Upper lobe of left lung (tissue), 6 donors: ENCODE measurements around the gene SOCS7. TPM values are rescaled to one million over a fixed set of nuclear protein-coding genes. Genes with fewer than 3 reads are reported as not detected.

ENCODE experiments used
- ATAC-seq, 2 donors: fragments of 200-7000 bp; cut with Tn5 transposase; one replicate each; pipeline ENCODE4 v1.9.1; 2022; ENCODE audit warnings: mild to moderate bottlenecking in 2 of 2, moderate library complexity in 2 of 2; ENCODE audit not compliant: low FRiP score in 2 of 2
- DNase-seq, 2 donors: peaks; one replicate each; pipeline ENCODE4 v3.0.0-alpha.2; 2019 to 2020
- H3K27ac ChIP-seq, 4 donors: fragments of 200-600 bp; sonication (generic); one replicate each; pipeline ENCODE4 v1.5.1; 2016 to 2019
- H3K27me3 ChIP-seq, 4 donors: fragments of 200-600 bp; sonication (generic); one replicate each; pipeline ENCODE4 v1.5.1; 2017 to 2019
- H3K36me3 ChIP-seq, 4 donors: fragments of 200-600 bp; sonication (generic); one replicate each; pipeline ENCODE4 v1.5.1; 2016 to 2019
- H3K4me1 ChIP-seq, 4 donors: fragments of 200-600 bp; sonication (generic); one replicate each; pipeline ENCODE4 v1.5.1; 2018 to 2019
- H3K4me3 ChIP-seq, 4 donors: fragments of 200-600 bp; sonication (generic); one replicate each; pipeline ENCODE4 v1.5.1; 2017 to 2019; ENCODE audit warnings: mild to moderate bottlenecking in 2 of 4, moderate library complexity in 1 of 4
- H3K9me3 ChIP-seq, 4 donors: fragments of 200-600 bp; sonication (generic); one replicate each; pipeline ENCODE4 v1.5.1; 2018 to 2019
- CTCF ChIP-seq, 6 experiments: fragments of 450-650 bp in 4 of 6; fragments of 200-600 bp in 2 of 6; sonication (generic) in 2 of 6; IDR thresholded peaks; one replicate each; pipeline ENCODE4 v1.5.1; 2016 to 2019; ENCODE audit warnings: antibody characterized with exemption in 6 of 6
- EP300 ChIP-seq, 4 donors: sonication (generic); formaldehyde crosslinking; IDR thresholded peaks; one replicate each; pipeline ENCODE4 v1.5.1; 2017; ENCODE audit warnings: antibody characterized with exemption in 4 of 4, control low read depth in 2 of 4
- POLR2A ChIP-seq, 4 donors: fragments of 450-650 bp; IDR thresholded peaks; one replicate each; pipeline ENCODE4 v1.5.1; 2016 to 2017; ENCODE audit warnings: antibody characterized with exemption in 4 of 4, mild to moderate bottlenecking in 2 of 4
- POLR2AphosphoS5 ChIP-seq, 2 donors: sonication (generic); formaldehyde crosslinking; IDR thresholded peaks; one replicate each; pipeline ENCODE4 v1.5.1; 2017; ENCODE audit warnings: antibody characterized with exemption in 2 of 2
- WGBS, 2 donors: methylation state at CpG; one replicate each; pipeline ENCODE4 v1.1.5; 2017 to 2018; 5-methylcytosine and 5-hydroxymethylcytosine counted together
- total RNA-seq, 6 donors: library from RNA; depleted of rRNA in 4 of 6; stranded (reverse); fragments of >200 nt in 4 of 6; gene quantifications; one replicate each; pipeline versions ENCODE4 v1.1.0 to v1.2.1, GENCODE V29; 2016 to 2021
- donor health status: DM: no; HTN: no; CAD: no; lungs with moderate emphysema.
- donor health status: DM: no; HTN: yes; CAD: no; lungs with severe emphysema.

SOCS7 gene
- total RNA-seq, 6 donors from 2014 or later = 17.5 to 40.4 (median 23.3) TPM

- Histone ChIP-seq H3K9me3 (no peaks in the 10 kb centered on the region), H3K4me3 (no peak overlapping the region), H3K27me3 (no peaks in the 10 kb centered on the region), H3K4me1 (no peaks in the 10 kb centered on the region), H3K27ac (no peak overlapping the region), H3K36me3 (peaks cover 15 to 52% (median 37%) of the 10 kb centered on the region in 4 donors)
- ATAC-seq = no peak
- TF ChIP-seq CTCF (IDR thresholded peaks at IDR 0.05) (no peak), POLR2AphosphoS5 (IDR thresholded peaks at IDR 0.05) (no peak), POLR2A (IDR thresholded peaks at IDR 0.05) (no peak), EP300 (IDR thresholded peaks at IDR 0.05) (no peak)
- 90 to 96% methylated on average over 5 of the region's 5 CpGs for WGBS, 2 donors
- no peak for DNase-seq
These were observed 51.3 kb downstream of the SOCS7 start for GRCh38 chr17:38402897-38403296.

DNA sequence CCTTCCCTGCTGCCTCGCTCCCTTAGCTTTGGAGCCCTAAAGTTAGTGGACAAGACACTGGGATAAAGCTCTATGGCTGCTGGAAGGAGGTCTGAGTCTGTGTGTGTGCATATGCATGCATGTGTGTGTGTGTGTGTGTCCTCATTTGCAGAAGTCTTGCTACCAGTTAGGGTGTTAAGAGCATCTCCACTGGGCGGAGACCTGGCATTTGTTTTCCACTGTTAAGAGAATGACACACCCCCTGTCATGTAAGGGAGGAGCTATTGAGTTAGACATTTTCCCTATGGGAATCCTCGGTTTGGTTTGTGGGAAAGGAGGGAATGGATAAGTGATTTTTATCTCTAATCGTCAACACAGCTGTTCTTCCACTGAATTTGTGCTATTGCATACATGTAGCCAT, 51.8 kb downstream of the SOCS7 start:
- WGBS, 2 donors = 57 to 74% methylated on average over 4 of the region's 4 CpGs
- ATAC-seq (peak in 1 of 2 donors; percentile 74), DNase-seq (no peak)
- TF ChIP-seq EP300 (IDR thresholded peaks at IDR 0.05) (no peak), POLR2AphosphoS5 (IDR thresholded peaks at IDR 0.05) (no peak), CTCF (IDR thresholded peaks at IDR 0.05) (no peak), POLR2A (IDR thresholded peaks at IDR 0.05) (no peak)
- H3K27me3 ChIP-seq = no peaks in the 10 kb centered on the region
- no peaks in the 10 kb centered on the region for H3K4me1 ChIP-seq
- H3K36me3 ChIP-seq = peaks cover 15 to 46% (median 34%) of the 10 kb centered on the region in 4 donors
- no peak overlapping the region for H3K4me3 ChIP-seq
- no peak overlapping the region for H3K27ac ChIP-seq
- H3K9me3 ChIP-seq = no peaks in the 10 kb centered on the region

DNA sequence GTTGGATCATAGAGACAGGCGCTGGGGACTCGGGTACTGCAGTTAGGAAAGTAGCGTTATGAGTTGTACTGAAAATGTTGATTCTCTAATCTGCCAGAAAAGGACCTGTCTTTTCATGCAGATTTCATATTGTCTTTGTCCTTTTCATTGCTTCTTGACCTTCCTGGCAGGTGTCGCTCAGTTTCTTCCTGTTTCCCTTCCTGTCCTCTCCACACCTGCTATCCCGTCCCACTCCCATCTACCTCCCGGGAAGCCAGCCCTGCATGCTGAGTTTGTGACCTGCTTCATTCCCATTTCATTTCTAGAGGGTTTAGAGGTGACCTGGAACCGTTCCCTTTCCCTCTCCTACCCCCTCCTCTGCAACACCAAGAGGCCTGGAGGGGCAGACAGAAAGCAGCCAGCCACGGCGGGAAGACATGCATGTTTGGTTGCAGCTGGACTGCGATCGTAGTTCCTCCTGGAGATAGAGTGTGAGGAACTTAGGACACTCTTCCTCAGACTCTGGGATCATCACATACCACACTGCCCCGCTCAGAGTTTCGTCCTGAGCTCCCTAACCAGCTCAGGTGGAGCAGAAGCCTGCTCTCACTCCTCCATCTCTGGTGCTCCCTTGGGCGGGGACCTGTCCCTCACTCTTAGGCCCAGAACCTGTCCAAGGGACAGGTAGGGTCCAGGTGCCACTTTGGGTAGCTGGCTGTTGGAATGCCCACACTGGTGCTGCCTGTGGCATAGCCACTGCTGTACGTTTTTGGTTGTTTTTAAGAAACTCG, 52.7 kb downstream of the SOCS7 start:
- Histone ChIP-seq H3K4me1 (no peaks in the 10 kb centered on the region), H3K36me3 (peaks cover 13 to 39% (median 30%) of the 10 kb centered on the region in 4 donors), H3K4me3 (no peak overlapping the region), H3K27me3 (no peaks in the 10 kb centered on the region), H3K9me3 (no peaks in the 10 kb centered on the region), H3K27ac (no peak overlapping the region)
- ATAC-seq (no peak), DNase-seq (no peak)
- TF ChIP-seq CTCF (IDR thresholded peaks at IDR 0.05) (no peak), EP300 (IDR thresholded peaks at IDR 0.05) (no peak), POLR2A (IDR thresholded peaks at IDR 0.05) (no peak), POLR2AphosphoS5 (IDR thresholded peaks at IDR 0.05) (no peak)
- 78 to 83% methylated on average over 16 of the region's 16 CpGs for WGBS, 2 donors

GRCh38 chr17:38405654-38406053, 54.0 kb downstream of the SOCS7 start:
- ATAC-seq (no peak), DNase-seq (no peak)
- H3K27ac ChIP-seq = no peak overlapping the region
- H3K27me3 ChIP-seq = no peaks in the 10 kb centered on the region
- no peaks in the 10 kb centered on the region for H3K4me1 ChIP-seq
- TF ChIP-seq CTCF (IDR thresholded peaks at IDR 0.05) = no peak
- no peak for TF ChIP-seq POLR2A (IDR thresholded peaks at IDR 0.05)
- TF ChIP-seq POLR2AphosphoS5 (IDR thresholded peaks at IDR 0.05) = no peak
- TF ChIP-seq EP300 (IDR thresholded peaks at IDR 0.05) = no peak
- H3K4me3 ChIP-seq = no peak overlapping the region
- peaks cover 3 to 26% (median 18%) of the 10 kb centered on the region in 4 donors for H3K36me3 ChIP-seq
- WGBS, 2 donors = 80 to 90% methylated on average over 4 of the region's 4 CpGs
- H3K9me3 ChIP-seq = no peaks in the 10 kb centered on the region

DNA sequence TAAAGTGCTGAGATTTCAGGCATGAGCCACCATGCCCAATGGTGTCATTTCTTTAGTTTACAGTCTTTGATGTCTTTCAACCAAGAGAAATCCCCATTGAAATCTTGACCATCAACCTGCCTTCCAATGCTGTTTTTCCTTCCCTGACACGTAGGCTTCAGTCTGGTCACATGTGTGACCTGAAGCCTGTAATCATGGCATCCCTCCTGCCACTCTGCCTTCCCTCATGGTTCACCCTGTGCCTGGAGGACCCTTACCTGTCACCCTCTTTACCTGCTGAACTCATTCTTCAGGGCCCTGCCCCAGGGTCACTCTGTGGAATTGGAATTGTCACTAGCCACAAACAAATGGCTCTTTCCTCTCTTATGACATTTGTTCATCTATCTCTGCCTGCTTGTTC, 58.6 kb downstream of the SOCS7 start:
- TF ChIP-seq EP300 (IDR thresholded peaks at IDR 0.05) (no peak), POLR2A (IDR thresholded peaks at IDR 0.05) (no peak), CTCF (IDR thresholded peaks at IDR 0.05) (no peak), POLR2AphosphoS5 (IDR thresholded peaks at IDR 0.05) (no peak)
- WGBS, 2 donors = 73 to 88% methylated on average over 1 of the region's 1 CpG
- ATAC-seq = no peak

More for the DNA sequence above, 58.6 kb downstream of the SOCS7 start:
- Histone ChIP-seq H3K4me1 (peaks cover 0 to 10% (median 8%) of the 10 kb centered on the region in 4 donors), H3K27me3 (no peaks in the 10 kb centered on the region), H3K36me3 (no peaks in the 10 kb centered on the region), H3K9me3 (no peaks in the 10 kb centered on the region), H3K27ac (no peak overlapping the region), H3K4me3 (no peak overlapping the region)
- DNase-seq = no peak
